Measurements from ENCODE around the gene APBA2. TPM values are rescaled to one million over a fixed set of nuclear protein-coding genes. Genes with fewer than 3 reads are reported as not detected.

APBA2 gene
- total RNA-seq, 6 donors from 2014 or later: 3.2 to 7.9 (median 6.0) TPM

- 90 to 95% methylated on average over 11 of the region's 11 CpGs for WGBS, 2 donors
- TF ChIP-seq CTCF (IDR thresholded peaks at IDR 0.05) (no peak), POLR2A (IDR thresholded peaks at IDR 0.05) (no peak), EP300 (IDR thresholded peaks at IDR 0.05) (no peak), POLR2AphosphoS5 (IDR thresholded peaks at IDR 0.05) (no peak)
- H3K4me1 ChIP-seq: peaks cover 8 to 21% (median 11%) of the 10 kb centered on the region in 4 donors
- no peaks in the 10 kb centered on the region for H3K36me3 ChIP-seq
- no peak overlapping the region for H3K4me3 ChIP-seq
- ATAC-seq (ENCODE audit: low FRiP score in 2 of 2) (no peak), DNase-seq (no peak)
- H3K9me3 ChIP-seq: no peaks in the 10 kb centered on the region
- H3K27me3 ChIP-seq: peaks cover 0 to 23% (median 9%) of the 10 kb centered on the region in 4 donors
- no peak overlapping the region for H3K27ac ChIP-seq
These were observed 1.4 kb upstream of the APBA2 start for GRCh38 chr15:28884151-28884940.

DNA sequence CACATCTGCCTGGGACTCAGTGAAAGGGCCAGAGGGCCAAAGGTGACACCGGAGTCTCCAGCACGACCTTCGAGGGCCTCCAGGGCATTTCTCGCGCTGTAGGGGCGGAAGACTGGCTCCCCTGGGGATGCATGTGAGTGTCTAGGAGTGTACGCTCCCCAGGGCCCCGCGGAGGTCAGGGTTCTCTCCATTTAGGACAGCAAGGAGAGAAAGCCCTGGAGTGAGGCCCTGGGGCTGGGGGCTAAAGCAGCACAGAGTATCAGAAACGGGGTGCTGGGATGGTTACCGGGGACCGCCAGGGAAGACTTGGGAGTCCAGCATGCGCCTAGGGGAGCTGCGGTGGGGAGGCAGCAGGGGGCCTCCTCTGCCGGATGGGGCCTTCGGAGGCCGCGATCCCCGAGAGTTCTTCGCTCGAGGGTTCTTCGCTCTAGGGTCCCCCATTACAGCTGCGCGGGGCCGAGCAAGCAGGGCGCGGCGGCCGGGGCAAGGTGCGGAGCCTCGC, 595 bp upstream of the APBA2 start:
- DNase-seq: no peak
- H3K27ac ChIP-seq: no peak overlapping the region
- peaks cover 8 to 21% (median 11%) of the 10 kb centered on the region in 4 donors for H3K4me1 ChIP-seq
- no peak for TF ChIP-seq CTCF (IDR thresholded peaks at IDR 0.05)
- TF ChIP-seq POLR2AphosphoS5 (IDR thresholded peaks at IDR 0.05): no peak
- no peak for TF ChIP-seq EP300 (IDR thresholded peaks at IDR 0.05)
- TF ChIP-seq POLR2A (IDR thresholded peaks at IDR 0.05): no peak
- no peaks in the 10 kb centered on the region for H3K9me3 ChIP-seq
- no peak for ATAC-seq (ENCODE audit: low FRiP score in 2 of 2)
- WGBS, 2 donors: 56 to 70% methylated on average over 2 to 16 of the region's 31 CpGs
- H3K4me3 ChIP-seq: peak overlapping the region in 3 of 4 donors; percentile 48 to 55 (median 55)
- H3K36me3 ChIP-seq: no peaks in the 10 kb centered on the region
- peaks cover 0 to 23% (median 9%) of the 10 kb centered on the region in 4 donors for H3K27me3 ChIP-seq

GRCh38 chr15:28886431-28887338, 911 bp downstream of the APBA2 start:
- peak overlapping the region; percentile 10 to 55 (median 52) for H3K4me3 ChIP-seq
- H3K27me3 ChIP-seq: peaks cover 0 to 23% (median 9%) of the 10 kb centered on the region in 4 donors
- H3K27ac ChIP-seq: peak overlapping the region in 1 of 4 donors; percentile 31
- TF ChIP-seq CTCF (IDR thresholded peaks at IDR 0.05): no peak
- no peak for TF ChIP-seq EP300 (IDR thresholded peaks at IDR 0.05)
- TF ChIP-seq POLR2AphosphoS5 (IDR thresholded peaks at IDR 0.05): no peak
- TF ChIP-seq POLR2A (IDR thresholded peaks at IDR 0.05): no peak
- 20 to 33% methylated on average over 15 to 34 of the region's 61 CpGs for WGBS, 2 donors
- ATAC-seq (ENCODE audit: low FRiP score in 2 of 2): no peak
- H3K36me3 ChIP-seq: no peaks in the 10 kb centered on the region
- DNase-seq: peak in 1 of 2 donors; percentile 80
- no peaks in the 10 kb centered on the region for H3K9me3 ChIP-seq
- H3K4me1 ChIP-seq: peaks cover 8 to 21% (median 11%) of the 10 kb centered on the region in 4 donors

DNA sequence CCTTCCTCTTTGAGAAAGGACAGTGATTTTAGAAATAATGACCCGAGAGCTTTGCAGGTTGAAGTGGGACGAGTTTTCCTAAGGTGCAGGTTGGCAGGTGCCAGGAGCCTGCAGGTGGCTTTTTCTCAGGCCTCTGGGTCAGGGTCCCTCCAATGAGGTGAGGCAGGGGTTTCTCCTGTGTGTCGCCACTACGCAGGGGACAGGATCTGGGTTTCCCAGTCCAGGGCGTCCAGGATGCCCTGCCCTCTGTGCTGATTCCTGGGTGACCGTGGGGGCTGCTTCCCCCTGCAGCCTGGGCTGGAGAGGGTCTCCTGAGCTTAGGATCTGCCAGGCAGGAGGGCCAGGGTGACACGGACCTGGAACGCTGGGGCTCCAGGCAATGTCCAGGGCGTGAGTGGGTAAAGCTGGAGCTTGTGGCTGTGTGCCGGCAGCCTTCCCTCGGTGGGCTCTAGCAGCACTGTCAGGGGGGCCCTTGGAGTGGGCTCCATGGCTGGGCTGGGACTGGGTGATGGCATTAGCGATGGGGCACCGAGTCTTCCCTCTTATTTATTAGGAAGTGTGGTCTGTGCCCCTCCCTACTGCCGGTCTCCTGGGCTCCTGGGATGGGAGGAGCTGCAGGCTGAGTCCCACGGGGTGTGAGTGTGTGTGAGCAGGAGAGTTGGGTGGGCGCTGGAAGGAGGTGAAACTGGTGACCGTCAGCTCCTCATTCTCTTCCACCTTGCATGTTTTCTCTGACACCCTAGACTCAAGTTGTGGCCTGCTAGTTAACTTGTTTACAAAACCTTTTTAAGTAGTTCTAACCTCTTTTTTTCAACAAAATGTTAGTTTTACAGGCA, 1.8 kb downstream of the APBA2 start:
- H3K36me3 ChIP-seq: no peaks in the 10 kb centered on the region
- no peak overlapping the region for H3K27ac ChIP-seq
- 76 to 87% methylated on average over 9 to 14 of the region's 17 CpGs for WGBS, 2 donors
- no peak for ATAC-seq (ENCODE audit: low FRiP score in 2 of 2)
- no peak for TF ChIP-seq POLR2A (IDR thresholded peaks at IDR 0.05)
- TF ChIP-seq POLR2AphosphoS5 (IDR thresholded peaks at IDR 0.05): no peak
- TF ChIP-seq CTCF (IDR thresholded peaks at IDR 0.05): no peak
- TF ChIP-seq EP300 (IDR thresholded peaks at IDR 0.05): no peak
- peaks cover 0 to 23% (median 9%) of the 10 kb centered on the region in 4 donors for H3K27me3 ChIP-seq
- H3K4me1 ChIP-seq: peaks cover 8 to 21% (median 11%) of the 10 kb centered on the region in 4 donors
- no peaks in the 10 kb centered on the region for H3K9me3 ChIP-seq
- no peak overlapping the region for H3K4me3 ChIP-seq
- no peak for DNase-seq

Measured in upper lobe of left lung (tissue), 6 donors.